ENCODE measurements around the gene PAPSS1. TPM values are rescaled to one million over a fixed set of nuclear protein-coding genes. Genes with fewer than 3 reads are reported as not detected.
"Not testable (repeated sequence)": the region's sequence is repeated elsewhere in the genome, so short reads cannot be mapped to it uniquely, and the experiment has no call there.

Gene PAPSS1
- polyA plus RNA-seq, 1 of the 3 experiments (the other 2 are of a cell fraction), result 70.1 TPM

DNA sequence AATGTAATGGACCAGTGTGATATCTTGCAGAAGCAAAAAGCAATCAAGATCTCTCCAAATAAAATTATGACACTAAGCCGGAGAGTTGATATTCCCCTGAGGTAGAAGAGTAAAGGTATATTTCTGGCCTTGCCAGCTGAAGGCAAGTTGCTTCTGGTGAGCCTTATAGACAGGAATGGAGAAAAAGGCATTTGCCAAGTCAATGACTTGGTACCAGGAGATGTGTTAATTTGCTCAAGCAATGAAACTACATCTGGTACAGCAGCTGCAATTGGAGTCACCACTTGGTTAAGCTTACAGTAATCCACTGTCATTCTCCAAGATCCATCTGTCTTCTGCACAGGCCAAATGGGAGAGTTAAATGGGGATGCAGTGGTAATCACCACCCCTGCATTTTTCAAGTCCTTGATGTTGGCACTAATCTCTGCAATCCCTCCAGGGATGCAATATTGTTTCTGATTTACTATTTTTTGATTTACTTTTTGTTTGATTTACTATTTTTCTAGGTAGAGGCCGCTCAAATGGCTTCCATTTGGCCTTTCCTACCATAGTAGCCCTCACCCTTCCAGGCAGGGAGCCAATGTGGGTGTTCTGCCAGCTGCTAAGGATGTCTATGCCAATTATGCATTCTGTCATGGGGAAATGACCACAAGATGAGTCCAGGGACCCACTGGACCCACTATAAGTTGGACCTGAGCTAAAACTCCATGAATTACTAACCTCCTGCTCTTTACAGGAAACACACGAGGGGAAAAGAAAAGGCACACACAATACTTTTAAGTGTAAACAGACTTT lies 6.3 kb upstream of the PAPSS1 start:
- H2AFZ ChIP-seq (ENCODE audit: low read depth); H3K27me3 ChIP-seq (ENCODE audit: insufficient read depth); H3F3A ChIP-seq (replicated peaks; ENCODE audit: insufficient read depth); CTCF ChIA-PET; DNase-seq; H3K4me3 ChIP-seq (ENCODE audit: low read depth in 2 of 2, low read length in 1 of 2); H3K9me2 ChIP-seq; POLR2A ChIA-PET; H3K79me2 ChIP-seq (ENCODE audit: insufficient read depth); H3K9ac ChIP-seq; H3K27ac ChIP-seq (ENCODE audit: low read depth in 2 of 2, low read length in 1 of 2); H3K9me3 ChIP-seq; H3K4me1 ChIP-seq (ENCODE audit: control insufficient read depth in 1 of 2, insufficient read depth in 2 of 2, low read depth in 1 of 2, low read length in 1 of 2); H3K4me2 ChIP-seq; H4K20me1 ChIP-seq (ENCODE audit: insufficient read depth); H3K36me3 ChIP-seq (replicated peaks in 1 of 2; ENCODE audit: control insufficient read depth in 1 of 2, insufficient read depth in 2 of 2, low read length in 1 of 2): not testable (repeated sequence)
- WGBS (ENCODE audit: low lambda C conversion rate), result 61% methylated on average over 3 of the region's 3 CpGs

DNA sequence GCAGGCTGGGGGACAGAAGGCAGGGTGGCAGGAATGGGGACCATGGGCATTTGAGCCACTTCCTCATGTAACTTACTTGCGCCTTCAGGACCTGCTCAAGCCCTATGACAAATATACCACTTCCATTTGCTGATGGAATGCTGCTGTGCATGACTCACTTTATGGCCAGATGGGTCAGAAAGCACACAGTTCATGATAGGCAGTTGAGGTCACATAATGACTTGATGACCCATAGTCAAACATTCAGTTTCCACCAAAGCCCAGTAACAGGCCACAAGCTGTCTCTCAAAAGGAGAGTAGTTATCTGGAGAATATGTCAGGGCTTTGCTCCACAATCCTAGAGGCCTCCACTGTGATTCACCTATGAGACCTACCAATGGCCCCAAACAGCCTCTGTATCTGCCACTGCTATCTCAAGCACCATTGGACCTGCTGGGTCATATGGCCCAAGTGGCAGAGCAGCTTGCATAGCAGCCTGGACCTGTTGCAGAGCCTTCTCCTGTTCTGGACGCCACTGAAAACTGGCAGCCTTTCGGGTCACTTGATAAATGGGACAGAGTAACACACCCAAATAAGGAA lies 5.3 kb upstream of the PAPSS1 start:
- H4K20me1 ChIP-seq (ENCODE audit: insufficient read depth), result no peaks in the 10 kb centered on the region
- H3K27me3 ChIP-seq (ENCODE audit: insufficient read depth), result no peaks in the 10 kb centered on the region
- H3K9me2 ChIP-seq, result no peaks in the 10 kb centered on the region
- H3K36me3 ChIP-seq (replicated peaks in 1 of 2; ENCODE audit: control insufficient read depth in 1 of 2, insufficient read depth in 2 of 2, low read length in 1 of 2), result no peaks in the 10 kb centered on the region
- WGBS (ENCODE audit: low lambda C conversion rate), result 92% methylated on average over 3 of the region's 3 CpGs
- H3K27ac ChIP-seq (ENCODE audit: low read depth in 2 of 2, low read length in 1 of 2), result no peak overlapping the region
- POLR2A ChIA-PET, result no interaction called here
- CTCF ChIA-PET, result no interaction called here
- no peak for TF ChIP-seq GATA2 (CRISPR knock-in tag; IDR thresholded peaks at IDR 0.05)
- TF ChIP-seq ELF1 (IDR thresholded peaks at IDR 0.05), result no peak
- TF ChIP-seq, protein P1, sequence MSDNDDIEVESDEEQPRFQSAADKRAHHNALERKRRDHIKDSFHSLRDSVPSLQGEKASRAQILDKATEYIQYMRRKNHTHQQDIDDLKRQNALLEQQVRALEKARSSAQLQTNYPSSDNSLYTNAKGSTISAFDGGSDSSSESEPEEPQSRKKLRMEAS (IDR thresholded peaks at IDR 0.05; ENCODE audit: low read depth), result no peak
- TF ChIP-seq, protein P2, sequence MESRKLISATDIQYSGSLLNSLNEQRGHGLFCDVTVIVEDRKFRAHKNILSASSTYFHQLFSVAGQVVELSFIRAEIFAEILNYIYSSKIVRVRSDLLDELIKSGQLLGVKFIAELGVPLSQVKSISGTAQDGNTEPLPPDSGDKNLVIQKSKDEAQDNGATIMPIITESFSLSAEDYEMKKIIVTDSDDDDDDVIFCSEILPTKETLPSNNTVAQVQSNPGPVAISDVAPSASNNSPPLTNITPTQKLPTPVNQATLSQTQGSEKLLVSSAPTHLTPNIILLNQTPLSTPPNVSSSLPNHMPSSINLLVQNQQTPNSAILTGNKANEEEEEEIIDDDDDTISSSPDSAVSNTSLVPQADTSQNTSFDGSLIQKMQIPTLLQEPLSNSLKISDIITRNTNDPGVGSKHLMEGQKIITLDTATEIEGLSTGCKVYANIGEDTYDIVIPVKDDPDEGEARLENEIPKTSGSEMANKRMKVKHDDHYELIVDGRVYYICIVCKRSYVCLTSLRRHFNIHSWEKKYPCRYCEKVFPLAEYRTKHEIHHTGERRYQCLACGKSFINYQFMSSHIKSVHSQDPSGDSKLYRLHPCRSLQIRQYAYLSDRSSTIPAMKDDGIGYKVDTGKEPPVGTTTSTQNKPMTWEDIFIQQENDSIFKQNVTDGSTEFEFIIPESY (IDR thresholded peaks at IDR 0.05; ENCODE audit: borderline replicate concordance, low read depth), result no peak
- TF ChIP-seq NRF1 (IDR thresholded peaks at IDR 0.05; ENCODE audit: low read depth, low read length), result no peak
- no peak for TF ChIP-seq POLR2AphosphoS5 (IDR thresholded peaks at IDR 0.05; ENCODE audit: low read depth, low read length)
- TF ChIP-seq RXRA (IDR thresholded peaks at IDR 0.05; ENCODE audit: borderline replicate concordance, low read depth), result no peak
- TF ChIP-seq EZH2phosphoT487 (IDR thresholded peaks at IDR 0.05; ENCODE audit: borderline replicate concordance, low read depth), result no peak
- TF ChIP-seq, protein P3, sequence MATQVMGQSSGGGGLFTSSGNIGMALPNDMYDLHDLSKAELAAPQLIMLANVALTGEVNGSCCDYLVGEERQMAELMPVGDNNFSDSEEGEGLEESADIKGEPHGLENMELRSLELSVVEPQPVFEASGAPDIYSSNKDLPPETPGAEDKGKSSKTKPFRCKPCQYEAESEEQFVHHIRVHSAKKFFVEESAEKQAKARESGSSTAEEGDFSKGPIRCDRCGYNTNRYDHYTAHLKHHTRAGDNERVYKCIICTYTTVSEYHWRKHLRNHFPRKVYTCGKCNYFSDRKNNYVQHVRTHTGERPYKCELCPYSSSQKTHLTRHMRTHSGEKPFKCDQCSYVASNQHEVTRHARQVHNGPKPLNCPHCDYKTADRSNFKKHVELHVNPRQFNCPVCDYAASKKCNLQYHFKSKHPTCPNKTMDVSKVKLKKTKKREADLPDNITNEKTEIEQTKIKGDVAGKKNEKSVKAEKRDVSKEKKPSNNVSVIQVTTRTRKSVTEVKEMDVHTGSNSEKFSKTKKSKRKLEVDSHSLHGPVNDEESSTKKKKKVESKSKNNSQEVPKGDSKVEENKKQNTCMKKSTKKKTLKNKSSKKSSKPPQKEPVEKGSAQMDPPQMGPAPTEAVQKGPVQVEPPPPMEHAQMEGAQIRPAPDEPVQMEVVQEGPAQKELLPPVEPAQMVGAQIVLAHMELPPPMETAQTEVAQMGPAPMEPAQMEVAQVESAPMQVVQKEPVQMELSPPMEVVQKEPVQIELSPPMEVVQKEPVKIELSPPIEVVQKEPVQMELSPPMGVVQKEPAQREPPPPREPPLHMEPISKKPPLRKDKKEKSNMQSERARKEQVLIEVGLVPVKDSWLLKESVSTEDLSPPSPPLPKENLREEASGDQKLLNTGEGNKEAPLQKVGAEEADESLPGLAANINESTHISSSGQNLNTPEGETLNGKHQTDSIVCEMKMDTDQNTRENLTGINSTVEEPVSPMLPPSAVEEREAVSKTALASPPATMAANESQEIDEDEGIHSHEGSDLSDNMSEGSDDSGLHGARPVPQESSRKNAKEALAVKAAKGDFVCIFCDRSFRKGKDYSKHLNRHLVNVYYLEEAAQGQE (IDR thresholded peaks at IDR 0.05; ENCODE audit: low read depth, low read length), result no peak
- TF ChIP-seq, protein P4, sequence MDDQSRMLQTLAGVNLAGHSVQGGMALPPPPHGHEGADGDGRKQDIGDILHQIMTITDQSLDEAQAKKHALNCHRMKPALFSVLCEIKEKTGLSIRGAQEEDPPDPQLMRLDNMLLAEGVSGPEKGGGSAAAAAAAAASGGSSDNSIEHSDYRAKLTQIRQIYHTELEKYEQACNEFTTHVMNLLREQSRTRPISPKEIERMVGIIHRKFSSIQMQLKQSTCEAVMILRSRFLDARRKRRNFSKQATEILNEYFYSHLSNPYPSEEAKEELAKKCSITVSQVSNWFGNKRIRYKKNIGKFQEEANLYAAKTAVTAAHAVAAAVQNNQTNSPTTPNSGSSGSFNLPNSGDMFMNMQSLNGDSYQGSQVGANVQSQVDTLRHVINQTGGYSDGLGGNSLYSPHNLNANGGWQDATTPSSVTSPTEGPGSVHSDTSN (IDR thresholded peaks at IDR 0.05), result no peak
- TF ChIP-seq SIN3A (IDR thresholded peaks at IDR 0.05; ENCODE audit: borderline replicate concordance, low read depth, low read length), result no peak
- no peak for TF ChIP-seq FOXJ3 (CRISPR knock-in tag; IDR thresholded peaks at IDR 0.05)
- no peak for TF ChIP-seq TEAD4 (IDR thresholded peaks at IDR 0.05; ENCODE audit: borderline replicate concordance, insufficient read depth)
- TF ChIP-seq, protein P5, sequence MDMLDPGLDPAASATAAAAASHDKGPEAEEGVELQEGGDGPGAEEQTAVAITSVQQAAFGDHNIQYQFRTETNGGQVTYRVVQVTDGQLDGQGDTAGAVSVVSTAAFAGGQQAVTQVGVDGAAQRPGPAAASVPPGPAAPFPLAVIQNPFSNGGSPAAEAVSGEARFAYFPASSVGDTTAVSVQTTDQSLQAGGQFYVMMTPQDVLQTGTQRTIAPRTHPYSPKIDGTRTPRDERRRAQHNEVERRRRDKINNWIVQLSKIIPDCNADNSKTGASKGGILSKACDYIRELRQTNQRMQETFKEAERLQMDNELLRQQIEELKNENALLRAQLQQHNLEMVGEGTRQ (IDR thresholded peaks at IDR 0.05; ENCODE audit: borderline replicate concordance, low read depth, low read length), result no peak
- TF ChIP-seq, protein P6, sequence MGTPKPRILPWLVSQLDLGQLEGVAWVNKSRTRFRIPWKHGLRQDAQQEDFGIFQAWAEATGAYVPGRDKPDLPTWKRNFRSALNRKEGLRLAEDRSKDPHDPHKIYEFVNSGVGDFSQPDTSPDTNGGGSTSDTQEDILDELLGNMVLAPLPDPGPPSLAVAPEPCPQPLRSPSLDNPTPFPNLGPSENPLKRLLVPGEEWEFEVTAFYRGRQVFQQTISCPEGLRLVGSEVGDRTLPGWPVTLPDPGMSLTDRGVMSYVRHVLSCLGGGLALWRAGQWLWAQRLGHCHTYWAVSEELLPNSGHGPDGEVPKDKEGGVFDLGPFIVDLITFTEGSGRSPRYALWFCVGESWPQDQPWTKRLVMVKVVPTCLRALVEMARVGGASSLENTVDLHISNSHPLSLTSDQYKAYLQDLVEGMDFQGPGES (IDR thresholded peaks at IDR 0.05; ENCODE audit: low read depth, low read length), result no peak
- H2AFZ ChIP-seq (ENCODE audit: low read depth), result no peak overlapping the region
- no peak overlapping the region for H3K4me2 ChIP-seq
- no peak overlapping the region for H3K4me3 ChIP-seq (ENCODE audit: low read depth in 2 of 2, low read length in 1 of 2)
- no peak overlapping the region for H3K9ac ChIP-seq
- H3K4me1 ChIP-seq (ENCODE audit: control insufficient read depth in 1 of 2, insufficient read depth in 2 of 2, low read depth in 1 of 2, low read length in 1 of 2), result peaks cover 0 to 11% of the 10 kb centered on the region in 2 experiments; a peak in 1 of 4 replicates
- DNase-seq, result no peak
- H3K79me2 ChIP-seq (ENCODE audit: insufficient read depth), result no peaks in the 10 kb centered on the region
- H3F3A ChIP-seq (replicated peaks; ENCODE audit: insufficient read depth), result no peaks in the 10 kb centered on the region
- no peaks in the 10 kb centered on the region for H3K9me3 ChIP-seq

Measured in SK-N-SH (cell line).